Measurements from ENCODE around the gene CHMP4B.

CHMP4B gene

DNA sequence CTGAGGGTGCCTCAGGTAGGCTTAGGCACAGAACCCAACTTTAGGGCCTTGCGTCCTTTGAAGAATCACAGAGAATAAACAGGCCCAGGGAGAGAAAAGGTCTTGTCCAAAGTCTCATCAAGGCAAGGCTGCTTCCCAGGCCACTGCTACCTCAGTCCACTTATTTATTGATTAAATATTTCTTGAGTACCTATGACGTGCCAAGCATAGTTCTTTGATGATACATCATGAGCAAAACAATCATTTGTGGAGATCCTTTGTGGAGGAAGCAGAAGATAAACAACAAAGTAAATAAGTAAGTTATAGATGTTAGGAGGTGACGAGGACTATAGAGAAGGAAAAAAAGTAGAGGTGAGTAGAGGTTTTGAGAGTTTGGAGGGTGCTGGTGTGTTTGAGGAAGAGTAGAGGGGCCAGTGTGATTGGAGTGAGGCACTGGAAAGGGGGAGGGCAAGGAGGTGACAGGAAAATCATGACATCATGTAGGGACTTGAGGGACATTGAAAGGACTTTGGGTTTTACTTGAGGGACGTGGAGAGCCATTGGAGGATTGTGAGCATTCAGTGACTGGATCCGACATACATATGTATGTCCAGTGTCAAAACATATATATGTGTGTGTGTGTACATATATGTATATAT is 14.1 kb upstream of the CHMP4B start:
- TF ChIP-seq POLR2A (IDR thresholded peaks at IDR 0.05; ENCODE audit: extremely low read depth, insufficient read length) (no peak), MYC (IDR thresholded peaks at IDR 0.05; ENCODE audit: low read depth, low read length) (no peak)
- TF ChIP-seq, protein P1, sequence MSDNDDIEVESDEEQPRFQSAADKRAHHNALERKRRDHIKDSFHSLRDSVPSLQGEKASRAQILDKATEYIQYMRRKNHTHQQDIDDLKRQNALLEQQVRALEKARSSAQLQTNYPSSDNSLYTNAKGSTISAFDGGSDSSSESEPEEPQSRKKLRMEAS (IDR thresholded peaks at IDR 0.05; ENCODE audit: low read depth, low read length), result no peak
- TF ChIP-seq, protein P2, sequence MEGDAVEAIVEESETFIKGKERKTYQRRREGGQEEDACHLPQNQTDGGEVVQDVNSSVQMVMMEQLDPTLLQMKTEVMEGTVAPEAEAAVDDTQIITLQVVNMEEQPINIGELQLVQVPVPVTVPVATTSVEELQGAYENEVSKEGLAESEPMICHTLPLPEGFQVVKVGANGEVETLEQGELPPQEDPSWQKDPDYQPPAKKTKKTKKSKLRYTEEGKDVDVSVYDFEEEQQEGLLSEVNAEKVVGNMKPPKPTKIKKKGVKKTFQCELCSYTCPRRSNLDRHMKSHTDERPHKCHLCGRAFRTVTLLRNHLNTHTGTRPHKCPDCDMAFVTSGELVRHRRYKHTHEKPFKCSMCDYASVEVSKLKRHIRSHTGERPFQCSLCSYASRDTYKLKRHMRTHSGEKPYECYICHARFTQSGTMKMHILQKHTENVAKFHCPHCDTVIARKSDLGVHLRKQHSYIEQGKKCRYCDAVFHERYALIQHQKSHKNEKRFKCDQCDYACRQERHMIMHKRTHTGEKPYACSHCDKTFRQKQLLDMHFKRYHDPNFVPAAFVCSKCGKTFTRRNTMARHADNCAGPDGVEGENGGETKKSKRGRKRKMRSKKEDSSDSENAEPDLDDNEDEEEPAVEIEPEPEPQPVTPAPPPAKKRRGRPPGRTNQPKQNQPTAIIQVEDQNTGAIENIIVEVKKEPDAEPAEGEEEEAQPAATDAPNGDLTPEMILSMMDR (IDR thresholded peaks at IDR 0.05; ENCODE audit: low read depth, low read length), result no peak
- DNase-seq (ENCODE audit: low read depth), result no peak
- no peak overlapping the region for H3K4me3 ChIP-seq (ENCODE audit: low read depth, low read length)

DNA sequence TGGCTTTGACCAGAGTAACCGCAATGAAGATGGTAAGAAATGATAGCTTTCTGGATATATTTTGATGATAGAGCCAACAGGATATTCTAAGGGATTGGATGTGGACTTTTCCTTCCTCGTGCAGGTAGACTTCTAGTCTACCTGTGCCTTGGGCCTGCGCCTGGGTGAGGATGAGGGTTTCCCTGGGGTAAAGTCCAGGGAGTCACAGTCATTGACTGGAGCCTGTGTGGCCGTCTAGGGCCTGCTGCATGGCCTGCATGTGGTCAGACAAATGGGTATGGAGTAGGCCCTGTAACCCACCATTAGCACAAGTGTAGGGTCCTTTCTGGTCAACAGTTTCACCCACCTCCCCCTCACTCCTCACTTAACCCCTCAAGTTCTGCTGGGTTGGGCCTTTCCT is 12.7 kb upstream of the CHMP4B start:
- no peak for DNase-seq (ENCODE audit: low read depth)
- no peak overlapping the region for H3K4me3 ChIP-seq (ENCODE audit: low read depth, low read length)
- TF ChIP-seq POLR2A (IDR thresholded peaks at IDR 0.05; ENCODE audit: extremely low read depth, insufficient read length) (no peak), MYC (IDR thresholded peaks at IDR 0.05; ENCODE audit: low read depth, low read length) (no peak)
- TF ChIP-seq, protein P2 (IDR thresholded peaks at IDR 0.05; ENCODE audit: low read depth, low read length), result no peak
- TF ChIP-seq, protein P1 (IDR thresholded peaks at IDR 0.05; ENCODE audit: low read depth, low read length), result no peak

DNA sequence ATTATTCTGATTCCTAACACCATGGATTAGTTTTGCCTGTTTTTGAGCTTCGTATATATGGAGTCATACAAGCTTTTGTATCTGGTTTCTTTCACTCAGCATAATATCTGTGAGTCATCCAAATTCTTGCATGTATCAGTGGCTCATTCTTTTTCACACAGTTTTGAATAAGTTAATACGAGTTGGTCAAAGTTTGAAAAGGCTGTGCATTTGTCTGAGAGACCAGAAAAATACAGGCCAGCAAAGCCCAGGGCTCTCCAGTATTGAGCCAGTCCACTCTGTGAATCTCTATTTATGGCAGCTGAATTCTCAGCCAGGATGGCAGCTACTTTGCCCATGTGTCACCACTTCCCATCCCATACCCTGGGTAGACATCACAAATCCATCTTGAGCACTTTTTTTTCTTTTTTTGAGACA is 7.2 kb upstream of the CHMP4B start:
- H3K4me3 ChIP-seq (ENCODE audit: low read depth, low read length), result no peak overlapping the region
- DNase-seq (ENCODE audit: low read depth), result no peak
- TF ChIP-seq MYC (IDR thresholded peaks at IDR 0.05; ENCODE audit: low read depth, low read length) (no peak), POLR2A (IDR thresholded peaks at IDR 0.05; ENCODE audit: extremely low read depth, insufficient read length) (no peak)
- TF ChIP-seq, protein P2 (IDR thresholded peaks at IDR 0.05; ENCODE audit: low read depth, low read length), result no peak

DNA sequence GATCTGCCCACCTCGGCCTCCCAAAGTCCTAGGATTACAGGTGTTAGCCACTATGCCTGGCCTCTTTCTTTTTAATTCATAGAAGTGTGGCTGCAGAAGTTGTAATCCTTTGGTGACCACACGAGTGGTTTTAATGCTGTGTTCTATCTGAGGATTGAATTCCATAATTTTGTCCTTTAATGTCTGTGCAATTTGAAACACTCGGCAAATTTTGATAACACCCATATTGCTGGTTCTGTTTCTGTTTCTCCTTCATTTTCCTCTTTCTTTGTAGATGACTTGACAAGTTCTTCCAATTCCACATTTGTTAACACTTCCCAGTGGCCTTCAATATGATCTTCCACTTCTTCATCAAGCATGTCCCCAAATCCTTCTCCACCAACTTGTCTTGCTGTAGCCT is 2.8 kb upstream of the CHMP4B start:
- no peak overlapping the region for H3K4me3 ChIP-seq (ENCODE audit: low read depth, low read length)

DNA sequence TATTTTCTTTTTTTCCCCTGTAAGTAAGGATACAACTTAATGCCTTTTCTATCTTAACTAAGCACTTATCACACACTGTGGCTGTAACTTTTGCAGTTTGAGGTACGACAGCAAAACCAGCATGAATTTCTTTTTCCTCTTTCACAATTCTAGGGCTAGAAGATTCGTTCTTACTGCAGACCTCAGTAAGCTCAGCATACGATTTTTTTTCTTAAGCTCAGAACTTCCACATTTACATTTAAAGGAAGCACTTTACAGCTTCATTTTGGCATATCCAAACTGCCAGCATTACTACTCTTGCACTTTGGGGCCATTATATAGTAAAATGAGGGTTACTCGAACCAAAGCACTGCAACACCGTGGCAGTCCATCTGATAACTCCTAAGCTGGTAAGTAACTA is 889 bp upstream of the CHMP4B start:
- DNase-seq (ENCODE audit: low read depth), result peak; percentile 24
- no peak for TF ChIP-seq POLR2A (IDR thresholded peaks at IDR 0.05; ENCODE audit: extremely low read depth, insufficient read length)
- TF ChIP-seq, protein P2 (IDR thresholded peaks at IDR 0.05; ENCODE audit: low read depth, low read length), result no peak
- no peak for TF ChIP-seq MYC (IDR thresholded peaks at IDR 0.05; ENCODE audit: low read depth, low read length)
- TF ChIP-seq, protein P1 (IDR thresholded peaks at IDR 0.05; ENCODE audit: low read depth, low read length), result no peak
- no peak overlapping the region for H3K4me3 ChIP-seq (ENCODE audit: low read depth, low read length)

More for the DNA sequence above, 2.8 kb upstream of the CHMP4B start:
- no peak for DNase-seq (ENCODE audit: low read depth)
- TF ChIP-seq, protein P2 (IDR thresholded peaks at IDR 0.05; ENCODE audit: low read depth, low read length), result no peak
- TF ChIP-seq, protein P1 (IDR thresholded peaks at IDR 0.05; ENCODE audit: low read depth, low read length), result no peak
- TF ChIP-seq MYC (IDR thresholded peaks at IDR 0.05; ENCODE audit: low read depth, low read length), result no peak

DNA sequence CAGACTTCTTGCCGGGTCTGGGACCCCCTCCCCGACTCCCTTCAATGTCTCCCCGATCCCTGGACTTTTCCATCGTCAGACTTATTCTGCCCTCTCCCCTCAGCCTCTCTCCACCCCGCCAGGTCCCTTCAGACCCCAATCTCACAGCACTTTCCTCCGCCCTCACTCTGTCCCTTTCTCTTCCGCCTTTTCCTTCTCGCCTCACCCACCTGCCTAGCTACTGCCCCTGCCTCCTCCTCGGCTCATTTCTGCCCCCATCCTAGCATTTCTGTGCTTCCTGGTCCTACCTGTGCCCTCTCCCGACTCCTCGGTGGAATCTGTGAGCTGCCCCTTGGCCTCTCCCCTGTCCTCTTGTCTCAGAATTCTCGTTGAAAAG is 616 bp downstream of the CHMP4B start:
- TF ChIP-seq, protein P2 (IDR thresholded peaks at IDR 0.05; ENCODE audit: low read depth, low read length), result no peak
- no peak for TF ChIP-seq POLR2A (IDR thresholded peaks at IDR 0.05; ENCODE audit: extremely low read depth, insufficient read length)
- TF ChIP-seq, protein P1 (IDR thresholded peaks at IDR 0.05; ENCODE audit: low read depth, low read length), result no peak
- TF ChIP-seq MYC (IDR thresholded peaks at IDR 0.05; ENCODE audit: low read depth, low read length), result no peak
- H3K4me3 ChIP-seq (ENCODE audit: low read depth, low read length), result peak overlapping the region; percentile 90
- peak; percentile 47 for DNase-seq (ENCODE audit: low read depth)
